Stomach (tissue), 9 donors: ENCODE results near the gene BBS7. TPM values are rescaled to one million over a fixed set of nuclear protein-coding genes. Genes with fewer than 3 reads are reported as not detected.

Experiments
- DNase-seq, 2 donors: peaks; one replicate each; pipeline versions ENCODE4 v3.0.0 to v3.0.0-alpha.2; 2013 to 2019
- H3K27ac ChIP-seq, 5 donors: fragments of 200-600 bp in 4 of 5; sonication (generic) in 4 of 5; one replicate each; pipeline ENCODE4 v1.5.1; 2013 to 2019; ENCODE audit warnings: mild to moderate bottlenecking in 1 of 5, moderate library complexity in 1 of 5
- H3K27me3 ChIP-seq, 3 donors: fragments of 200-600 bp; sonication (generic); one replicate each; pipeline ENCODE4 v1.5.1; 2017 to 2019; ENCODE audit warnings: mixed run types in 1 of 3
- H3K36me3 ChIP-seq, 4 donors: fragments of 200-600 bp; sonication (generic); 1 replicate in 3 of 4; 2 replicates in 1 of 4; pipeline ENCODE4 v1.5.1; 2016 to 2019
- H3K4me1 ChIP-seq, 4 donors: fragments of 200-600 bp; sonication (generic); one replicate each; pipeline ENCODE4 v1.5.1; 2016 to 2019
- H3K4me3 ChIP-seq, 4 donors: fragments of 200-600 bp; sonication (generic) in 3 of 4; one replicate each; pipeline ENCODE4 v1.5.1; 2016 to 2019; ENCODE audit warnings: mild to moderate bottlenecking in 1 of 4
- H3K9me3 ChIP-seq, 4 donors: fragments of 200-600 bp; sonication (generic); one replicate each; pipeline ENCODE4 v1.5.1; 2016 to 2019
- CTCF ChIP-seq, 7 experiments: fragments of 450-650 bp in 4 of 7; fragments of 200-600 bp in 3 of 7; sonication (generic) in 3 of 7; IDR thresholded peaks; one replicate each; pipeline ENCODE4 v1.5.1; 2016 to 2019; ENCODE audit warnings: antibody characterized with exemption in 7 of 7, control low read depth in 2 of 7, mild to moderate bottlenecking in 1 of 7
- EP300 ChIP-seq: sonication (generic); formaldehyde crosslinking; IDR thresholded peaks from one replicate; pipeline ENCODE4 v1.6.1; 2017; ENCODE audit warnings: antibody characterized with exemption
- POLR2A ChIP-seq, 4 donors: fragments of 450-650 bp; IDR thresholded peaks; one replicate each; pipeline ENCODE4 v1.6.1; 2016; ENCODE audit warnings: antibody characterized with exemption in 4 of 4, control low read depth in 2 of 4, mild to moderate bottlenecking in 1 of 4, moderate library complexity in 1 of 4
- POLR2AphosphoS5 ChIP-seq, 3 donors: sonication (generic); formaldehyde crosslinking; IDR thresholded peaks; one replicate each; pipeline ENCODE4 v1.6.1; 2016; ENCODE audit warnings: antibody characterized with exemption in 3 of 3
- WGBS, 5 donors: extraction: QIAGEN DNeasy Blood & Tissue Kit in 3 of 5; methylation state at CpG; one replicate each; pipeline versions ENCODE4 v1.1.5 to v1.1.7; 2013 to 2018; 5-methylcytosine and 5-hydroxymethylcytosine counted together
- intact Hi-C: fragments of 100-400 bp; cut with DNase I; formaldehyde crosslinking; loops from one replicate; pipeline ENCODE4 v1.15.1; 2023; ENCODE audit warnings: low total_unique reads
- polyA plus RNA-seq, 3 donors: library from polyadenylated mRNA; stranded (reverse); fragments of 200-250 nt; gene quantifications; one replicate each; pipeline ENCODE4 v1.2.3, GENCODE V29; 2013
- total RNA-seq, 5 donors: library from RNA; depleted of rRNA; stranded (reverse); fragments of >200 nt; gene quantifications; one replicate each; pipeline versions ENCODE4 v1.1.0 to v1.2.3, GENCODE V29; 2014 to 2016
- donor health status: healthy with polysubstance abuse.
- donor health status: Bipolar disorder and iron deficiency.
- donor health status: healthy.

Gene BBS7
- total and polyA plus RNA-seq, 8 donors, result 6.7 to 22.2 (median 12.7) TPM

- H3K36me3 ChIP-seq, result peaks cover 28 to 88% (median 87%) of the 10 kb centered on the region in 4 donors
Measured at GRCh38 chr4:121806411-121806810, 63.9 kb downstream of the BBS7 start.

GRCh38 chr4:121801715-121802075, 68.6 kb downstream of the BBS7 start:
- peak overlapping the region; percentile 87 to 91 (median 89) for H3K27ac ChIP-seq
- TF ChIP-seq EP300, result no peak
- peaks cover 0 to 32% (median 19%) of the 10 kb centered on the region in 4 donors for H3K4me1 ChIP-seq
- peaks cover 15 to 41% (median 40%) of the 10 kb centered on the region in 4 donors for H3K36me3 ChIP-seq
- peak overlapping the region; percentile 70 to 91 (median 86) for H3K4me3 ChIP-seq
- H3K9me3 ChIP-seq, result no peaks in the 10 kb centered on the region
- H3K27me3 ChIP-seq, result no peaks in the 10 kb centered on the region
- intact Hi-C loops, result no loop called here
- DNase-seq, result no peak
- WGBS, 5 donors, result 13 to 22% (median 14%) methylated on average over 4 of the region's 4 CpGs

More at GRCh38 chr4:121806411-121806810, 63.9 kb downstream of the BBS7 start:
- no peak for DNase-seq
- Histone ChIP-seq H3K27ac (no peak overlapping the region), H3K27me3 (no peaks in the 10 kb centered on the region), H3K9me3 (no peaks in the 10 kb centered on the region), H3K4me3 (no peak overlapping the region), H3K4me1 (peaks cover 0 to 25% (median 10%) of the 10 kb centered on the region in 4 donors)
- intact Hi-C loops, result no loop called here
- 74 to 87% (median 86%) methylated on average over 4 of the region's 4 CpGs for WGBS, 5 donors
- no peak for TF ChIP-seq POLR2A (IDR thresholded peaks at IDR 0.05)
- TF ChIP-seq EP300, result no peak
- TF ChIP-seq CTCF (IDR thresholded peaks at IDR 0.05), result no peak
- TF ChIP-seq POLR2AphosphoS5 (IDR thresholded peaks at IDR 0.05), result no peak

GRCh38 chr4:121800961-121801714, 69.1 kb downstream of the BBS7 start, which contains the start of gene EXOSC9:
Gene EXOSC9 (plus strand): TSS chr4:121801323. CDS start chr4:121801425, 102 bp downstream.
- peak; percentile 93 to 98 for DNase-seq
- 0 to 1% (median 0%) methylated on average over 42 to 48 of the region's 48 CpGs for WGBS, 5 donors
- H3K9me3 ChIP-seq, result no peaks in the 10 kb centered on the region

GRCh38 chr4:121800638-121800960, 69.7 kb downstream of the BBS7 start:
- Histone ChIP-seq H3K4me3 (peak overlapping the region; percentile 70 to 91 (median 86)), H3K4me1 (peaks cover 0 to 32% (median 19%) of the 10 kb centered on the region in 4 donors), H3K27me3 (no peaks in the 10 kb centered on the region), H3K27ac (peak overlapping the region; percentile 87 to 91 (median 89)), H3K36me3 (peaks cover 10 to 30% (median 29%) of the 10 kb centered on the region in 4 donors), H3K9me3 (no peaks in the 10 kb centered on the region)
- DNase-seq, result no peak
- 41 to 65% (median 45%) methylated on average over 8 of the region's 8 CpGs for WGBS, 5 donors
- intact Hi-C loops, result no loop called here
- TF ChIP-seq POLR2A (IDR thresholded peaks at IDR 0.05), result no peak
- TF ChIP-seq EP300, result no peak
- no peak for TF ChIP-seq POLR2AphosphoS5 (IDR thresholded peaks at IDR 0.05)
- TF ChIP-seq CTCF (IDR thresholded peaks at IDR 0.05), result no peak

More at GRCh38 chr4:121800961-121801714, 69.1 kb downstream of the BBS7 start, which contains the start of gene EXOSC9:
- intact Hi-C loops, result no loop called here
- Histone ChIP-seq H3K36me3 (peaks cover 13 to 35% (median 35%) of the 10 kb centered on the region in 4 donors), H3K27me3 (no peaks in the 10 kb centered on the region), H3K4me1 (peaks cover 0 to 32% (median 19%) of the 10 kb centered on the region in 4 donors), H3K4me3 (peak within 1 kb of the TSS; percentile 70 to 91 (median 86)), H3K27ac (peak within 1 kb of the TSS; percentile 87 to 91 (median 89))
- TF ChIP-seq POLR2A (IDR thresholded peaks at IDR 0.05) (peak in 2 of 4 donors; percentile 38 to 67), CTCF (IDR thresholded peaks at IDR 0.05) (peak in 1 of 7 experiments; percentile 6), EP300 (no peak), POLR2AphosphoS5 (IDR thresholded peaks at IDR 0.05) (peak; percentile 96 to 99 (median 97))
